WERI-Rb-1 (cell line): ENCODE results near the gene ETAA1.

Experiments used
- DNase-seq: peaks from one replicate; pipeline ENCODE4 v3.0.0-alpha.2; 2020
- H3K27ac ChIP-seq: fragments of 250-450 bp; sonication (Bioruptor Pico); 2 replicates; pipeline ENCODE4 v1.5.1; 2020; ENCODE audit warnings: mild to moderate bottlenecking, moderate library complexity
- H3K27me3 ChIP-seq: fragments of 250-450 bp; sonication (Bioruptor Pico); 2 replicates; pipeline ENCODE4 v1.5.1; 2021; ENCODE audit warnings: mild to moderate bottlenecking, low read depth, moderate library complexity; ENCODE audit not compliant: insufficient read depth, severe bottlenecking
- H3K36me3 ChIP-seq: fragments of 250-450 bp; sonication (Bioruptor Pico); 2 replicates; pipeline ENCODE4 v1.5.1; 2020; ENCODE audit warnings: mild to moderate bottlenecking, moderate library complexity
- H3K4me3 ChIP-seq: 2 replicates; pipeline ENCODE4 v1.5.1; 2011; ENCODE audit warnings: low read depth, mild to moderate bottlenecking, control low read depth, low read length
- H3K9me3 ChIP-seq: fragments of 250-450 bp; sonication (Bioruptor Pico); 2 replicates; pipeline ENCODE4 v1.5.1; 2021; ENCODE audit warnings: mild to moderate bottlenecking, moderate library complexity; ENCODE audit not compliant: severe bottlenecking
- TF ChIP-seq, protein P1 (sequence below): IDR thresholded peaks from 2 replicates; pipeline ENCODE4 v1.5.1; 2011; ENCODE audit warnings: low read depth, mild to moderate bottlenecking, control low read depth, inconsistent platforms, low read length

The ETAA1 gene

DNA sequence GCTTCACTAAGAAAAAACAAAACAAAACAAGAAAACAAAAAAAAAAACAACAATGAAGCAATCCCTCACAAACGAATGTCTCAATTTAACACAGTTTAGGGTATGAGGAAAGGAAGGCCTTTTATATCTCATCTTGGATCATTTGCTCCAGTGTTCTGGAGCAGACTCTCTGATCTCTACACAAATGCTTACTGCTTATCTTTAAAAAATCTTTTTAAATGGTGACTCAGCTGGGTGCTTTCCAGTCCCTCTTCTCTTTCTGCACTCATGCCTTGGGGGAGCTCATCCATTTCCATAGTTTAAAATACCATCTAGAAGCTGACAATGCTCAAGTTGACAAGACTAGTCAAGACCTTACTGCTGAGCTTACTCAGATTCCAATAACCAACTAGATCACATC, 56.2 kb downstream of the ETAA1 start:
- Histone ChIP-seq H3K4me3 (no peak overlapping the region), H3K27me3 (peaks cover 79% of the 10 kb centered on the region), H3K9me3 (no peaks in the 10 kb centered on the region), H3K27ac (no peak overlapping the region), H3K36me3 (no peaks in the 10 kb centered on the region)
- TF ChIP-seq, protein P1, sequence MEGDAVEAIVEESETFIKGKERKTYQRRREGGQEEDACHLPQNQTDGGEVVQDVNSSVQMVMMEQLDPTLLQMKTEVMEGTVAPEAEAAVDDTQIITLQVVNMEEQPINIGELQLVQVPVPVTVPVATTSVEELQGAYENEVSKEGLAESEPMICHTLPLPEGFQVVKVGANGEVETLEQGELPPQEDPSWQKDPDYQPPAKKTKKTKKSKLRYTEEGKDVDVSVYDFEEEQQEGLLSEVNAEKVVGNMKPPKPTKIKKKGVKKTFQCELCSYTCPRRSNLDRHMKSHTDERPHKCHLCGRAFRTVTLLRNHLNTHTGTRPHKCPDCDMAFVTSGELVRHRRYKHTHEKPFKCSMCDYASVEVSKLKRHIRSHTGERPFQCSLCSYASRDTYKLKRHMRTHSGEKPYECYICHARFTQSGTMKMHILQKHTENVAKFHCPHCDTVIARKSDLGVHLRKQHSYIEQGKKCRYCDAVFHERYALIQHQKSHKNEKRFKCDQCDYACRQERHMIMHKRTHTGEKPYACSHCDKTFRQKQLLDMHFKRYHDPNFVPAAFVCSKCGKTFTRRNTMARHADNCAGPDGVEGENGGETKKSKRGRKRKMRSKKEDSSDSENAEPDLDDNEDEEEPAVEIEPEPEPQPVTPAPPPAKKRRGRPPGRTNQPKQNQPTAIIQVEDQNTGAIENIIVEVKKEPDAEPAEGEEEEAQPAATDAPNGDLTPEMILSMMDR, result no peak
- no peak for DNase-seq

DNA sequence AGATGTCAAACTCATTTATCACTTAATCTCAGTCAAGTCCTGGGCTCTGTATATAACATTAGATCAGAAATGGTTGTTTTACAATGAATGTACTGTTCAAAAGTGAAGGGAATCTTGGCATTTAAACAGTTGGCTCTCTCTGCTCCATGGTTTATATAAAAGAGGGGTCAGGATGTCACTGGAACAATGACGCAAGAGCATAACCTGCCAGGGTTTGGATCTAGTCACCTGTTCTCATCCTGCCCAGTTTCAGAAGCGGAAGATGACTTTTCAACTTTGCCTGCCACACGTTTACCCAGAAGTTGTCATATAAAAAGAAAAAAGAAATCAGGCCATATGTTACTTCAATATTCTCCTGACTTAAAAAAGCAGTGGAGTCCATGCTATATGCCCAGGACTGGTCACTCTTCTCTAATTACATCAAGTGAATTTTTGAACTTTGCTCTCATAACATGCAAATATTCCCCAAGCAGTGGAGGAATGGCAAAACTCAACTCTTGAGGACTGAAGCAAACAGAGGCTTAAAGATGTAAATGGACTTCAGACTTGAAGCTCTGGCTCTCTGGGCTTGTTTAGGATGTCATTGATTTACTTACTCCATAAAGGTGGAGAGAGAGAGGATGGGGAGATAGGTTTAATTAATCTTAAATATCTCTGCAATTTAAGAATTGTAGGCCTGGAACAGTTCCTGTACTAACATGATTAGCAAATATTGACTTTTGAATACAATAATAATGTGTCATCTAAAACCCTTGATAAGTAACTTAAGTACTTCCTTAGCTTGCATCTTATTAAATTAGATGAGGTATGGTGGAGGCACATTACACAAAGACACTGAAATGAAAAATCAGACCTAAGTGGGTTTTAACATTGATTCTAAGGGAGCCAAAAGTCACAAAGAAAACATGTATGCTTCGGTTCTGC, 58.3 kb downstream of the ETAA1 start:
- peaks cover 82% of the 10 kb centered on the region for H3K27me3 ChIP-seq
- TF ChIP-seq, protein P1, result no peak
- no peak overlapping the region for H3K27ac ChIP-seq
- no peak overlapping the region for H3K4me3 ChIP-seq
- no peaks in the 10 kb centered on the region for H3K9me3 ChIP-seq
- no peak for DNase-seq
- H3K36me3 ChIP-seq, result no peaks in the 10 kb centered on the region

DNA sequence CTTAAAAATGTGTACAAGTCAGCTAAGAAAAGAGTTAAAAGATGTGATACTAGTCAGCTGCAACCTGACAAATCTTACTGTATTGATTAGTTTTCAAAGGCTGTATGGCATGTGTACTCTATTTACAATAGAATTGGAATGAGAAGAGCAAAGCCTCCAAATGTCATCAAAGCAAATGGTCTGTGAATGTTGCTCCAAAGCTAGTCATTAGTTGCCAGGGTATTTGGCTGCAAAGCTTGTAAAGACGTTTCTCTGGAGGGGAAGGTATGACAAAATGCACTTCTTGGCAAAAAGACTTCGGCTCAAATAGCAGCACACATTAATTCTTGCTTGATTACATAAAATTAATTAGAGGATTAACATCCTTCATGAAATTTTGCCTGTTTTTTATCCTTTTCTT, 59.3 kb downstream of the ETAA1 start:
- no peak overlapping the region for H3K27ac ChIP-seq
- H3K4me3 ChIP-seq, result no peak overlapping the region
- H3K9me3 ChIP-seq, result no peaks in the 10 kb centered on the region
- no peaks in the 10 kb centered on the region for H3K36me3 ChIP-seq
- H3K27me3 ChIP-seq, result peaks cover 80% of the 10 kb centered on the region
- no peak for DNase-seq
- TF ChIP-seq, protein P1, result no peak

DNA sequence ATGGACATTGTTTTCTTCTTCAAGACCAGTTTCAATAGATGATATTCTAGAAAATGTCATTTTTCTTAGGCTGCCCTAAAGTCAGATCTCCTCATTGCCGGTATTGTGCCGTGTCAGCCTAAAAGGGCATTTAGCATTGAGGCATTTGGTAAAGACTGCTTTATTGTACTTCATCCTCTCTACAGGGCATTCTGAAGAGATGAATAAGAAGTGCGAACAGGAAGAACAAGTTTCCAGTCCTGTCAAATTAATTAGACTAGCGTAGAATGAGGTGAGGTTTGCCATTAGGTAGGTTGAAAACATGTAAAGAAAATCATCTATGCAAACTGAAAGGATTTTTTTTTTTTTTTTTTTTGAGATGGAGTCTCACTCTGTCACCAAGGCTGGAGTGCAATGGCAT, 60.6 kb downstream of the ETAA1 start:
- H3K9me3 ChIP-seq, result no peaks in the 10 kb centered on the region
- no peak for DNase-seq
- TF ChIP-seq, protein P1, result no peak
- H3K27ac ChIP-seq, result no peak overlapping the region
- H3K36me3 ChIP-seq, result no peaks in the 10 kb centered on the region
- H3K4me3 ChIP-seq, result no peak overlapping the region
- peaks cover 72% of the 10 kb centered on the region for H3K27me3 ChIP-seq

DNA sequence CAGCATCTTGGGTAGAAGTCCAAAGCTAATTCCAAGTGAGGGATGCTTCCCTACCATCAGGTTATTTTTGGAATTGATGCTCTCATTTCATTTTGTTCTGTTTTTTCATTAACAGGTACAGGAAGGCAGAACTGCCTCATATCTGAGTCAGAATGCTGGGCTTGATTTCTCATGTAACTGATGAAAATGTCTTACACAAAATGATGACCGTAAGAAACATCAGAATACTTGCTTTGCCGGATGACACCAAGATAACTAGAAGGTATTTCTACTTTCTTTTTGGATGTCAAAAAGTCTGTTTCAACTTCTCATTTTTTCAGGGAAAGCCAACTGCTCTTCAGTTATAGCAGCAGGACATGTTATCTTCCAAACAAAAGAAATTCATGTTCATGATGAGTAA, 62.6 kb downstream of the ETAA1 start:
- no peaks in the 10 kb centered on the region for H3K36me3 ChIP-seq
- H3K27me3 ChIP-seq, result peaks cover 78% of the 10 kb centered on the region
- DNase-seq, result no peak
- no peak overlapping the region for H3K4me3 ChIP-seq
- no peak overlapping the region for H3K27ac ChIP-seq
- TF ChIP-seq, protein P1, result no peak
- H3K9me3 ChIP-seq, result no peaks in the 10 kb centered on the region
